GM21825 (cell line): ENCODE measurements around the gene PWWP2B.

ENCODE experiments used
- ATAC-seq: cut with Tn5 transposase; IDR thresholded peaks from one replicate; pipeline ENCODE4 v1.9.1; 2021; ENCODE audit warnings: mild to moderate bottlenecking, moderate library complexity; ENCODE audit not compliant: unreplicated experiment

The PWWP2B gene

GRCh38 chr10:132442636-132443035 is 45.6 kb downstream of the PWWP2B start:
- ATAC-seq, result no peak

GRCh38 chr10:132443605-132443982 is 46.6 kb downstream of the PWWP2B start:
- ATAC-seq, result no peak

DNA sequence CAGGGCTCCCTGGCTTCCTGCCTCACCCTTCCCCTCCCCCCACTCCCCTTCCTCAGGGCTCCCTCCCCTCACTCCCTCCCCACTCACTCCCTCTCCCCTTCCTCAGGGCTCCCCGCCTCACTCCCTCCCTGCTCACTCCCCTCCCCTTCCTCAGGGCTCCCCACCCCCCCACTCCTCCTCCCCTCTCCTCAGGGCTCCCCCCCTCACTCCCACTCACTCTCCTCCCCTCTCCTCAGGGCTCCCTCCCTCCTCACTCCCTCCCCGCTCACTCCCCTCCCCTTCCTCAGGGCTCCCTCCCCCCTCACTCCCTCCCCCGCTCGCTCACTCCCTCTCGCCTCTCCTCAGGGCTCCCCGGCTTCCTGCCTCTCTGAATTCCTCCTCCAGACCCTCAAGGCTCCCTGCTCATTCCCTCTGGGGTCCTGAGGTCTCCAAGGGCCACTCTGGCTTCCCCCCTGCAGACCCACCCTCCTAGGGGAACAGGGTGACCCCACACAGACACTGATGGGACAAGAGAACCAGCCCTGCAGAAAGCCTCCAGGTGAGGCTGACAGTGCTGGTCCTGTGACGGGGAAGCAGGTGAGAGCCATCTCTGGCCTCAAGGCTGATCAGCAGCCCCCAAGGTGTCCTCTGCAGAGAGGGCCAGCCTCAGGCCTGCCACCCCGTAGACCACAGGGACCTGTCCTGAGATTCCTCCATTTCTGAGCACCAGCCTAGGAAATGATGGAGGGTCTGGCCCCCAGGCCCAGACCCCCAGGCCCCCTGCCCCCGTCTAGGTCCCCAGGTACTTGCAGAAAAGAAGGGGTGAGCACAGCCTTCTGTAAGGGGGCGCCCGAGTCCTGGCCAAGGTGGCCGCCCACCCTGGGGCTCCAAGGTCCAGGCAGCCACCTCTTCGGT is 47.2 kb downstream of the PWWP2B start:
- ATAC-seq, result no peak

GRCh38 chr10:132444877-132445351 is 47.9 kb downstream of the PWWP2B start:
- no peak for ATAC-seq

- no peak for ATAC-seq
Observed at GRCh38 chr10:132445516-132446194, 48.7 kb downstream of the PWWP2B start.

- no peak for ATAC-seq
Observed at GRCh38 chr10:132446195-132446581, 49.2 kb downstream of the PWWP2B start.

- peak; percentile 47 for ATAC-seq
Observed at GRCh38 chr10:132446661-132447445, 49.9 kb downstream of the PWWP2B start.

DNA sequence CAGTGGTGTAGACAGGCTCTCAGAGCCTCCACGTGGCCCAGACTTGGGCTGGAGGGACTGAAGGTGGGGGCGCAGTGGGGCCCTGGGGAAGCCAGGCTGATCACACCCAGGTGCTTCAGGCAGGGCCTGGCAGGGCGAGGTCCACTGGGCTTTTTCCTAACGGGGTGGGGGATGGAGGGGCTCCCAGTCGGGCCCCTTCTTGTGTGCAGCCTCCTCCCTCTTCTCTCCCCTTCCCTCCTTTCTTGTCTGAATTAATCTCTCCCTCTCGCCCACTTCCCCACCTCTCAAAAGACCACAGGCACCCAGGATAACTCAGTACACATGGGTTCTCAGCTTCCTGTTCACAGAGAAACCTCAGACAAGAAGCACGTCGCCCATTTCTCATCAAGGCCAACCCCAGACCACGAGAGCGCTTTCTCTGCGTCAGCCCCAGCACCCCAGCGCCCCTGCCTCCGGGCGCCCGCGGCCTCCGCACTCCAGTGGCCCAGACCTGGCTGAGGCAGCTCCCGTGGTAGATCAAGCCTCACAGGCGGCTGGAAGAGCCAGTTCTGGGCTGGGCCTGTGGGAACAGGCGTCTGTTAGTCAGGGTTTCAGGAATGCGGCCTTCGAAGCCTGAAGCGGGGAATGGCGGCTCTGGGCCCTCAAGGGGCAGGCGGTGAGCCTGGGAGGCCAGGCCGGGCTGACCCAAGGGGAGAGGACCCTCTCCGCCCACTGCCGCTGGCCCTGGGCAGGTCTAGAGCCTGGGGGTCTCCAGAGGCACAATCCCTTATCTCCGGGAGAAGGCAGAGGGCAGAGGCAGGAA is 50.6 kb downstream of the PWWP2B start:
- no peak for ATAC-seq

- no peak for ATAC-seq
Observed at GRCh38 chr10:132448248-132448731, 51.3 kb downstream of the PWWP2B start.

GRCh38 chr10:132449051-132449810 is 52.2 kb downstream of the PWWP2B start:
- ATAC-seq, result no peak

DNA sequence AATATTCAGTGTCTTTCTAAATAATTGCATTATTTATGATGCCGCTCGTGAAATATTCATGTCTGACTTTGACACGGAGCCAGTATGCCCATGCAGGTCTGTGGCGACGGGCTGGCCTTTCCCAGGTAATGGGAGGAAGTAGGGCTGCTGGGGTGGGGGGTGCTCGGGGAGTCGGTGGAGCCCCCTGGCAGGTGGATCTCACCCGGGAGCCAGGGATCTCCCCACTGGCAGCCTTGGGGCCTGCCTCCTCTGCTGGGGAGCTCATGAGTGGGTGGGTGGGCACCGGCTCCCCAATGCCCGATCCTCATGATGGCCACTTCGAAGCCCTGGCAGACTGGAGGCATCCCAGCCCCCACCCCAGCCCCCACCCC is 52.8 kb downstream of the PWWP2B start:
- ATAC-seq, result no peak

DNA sequence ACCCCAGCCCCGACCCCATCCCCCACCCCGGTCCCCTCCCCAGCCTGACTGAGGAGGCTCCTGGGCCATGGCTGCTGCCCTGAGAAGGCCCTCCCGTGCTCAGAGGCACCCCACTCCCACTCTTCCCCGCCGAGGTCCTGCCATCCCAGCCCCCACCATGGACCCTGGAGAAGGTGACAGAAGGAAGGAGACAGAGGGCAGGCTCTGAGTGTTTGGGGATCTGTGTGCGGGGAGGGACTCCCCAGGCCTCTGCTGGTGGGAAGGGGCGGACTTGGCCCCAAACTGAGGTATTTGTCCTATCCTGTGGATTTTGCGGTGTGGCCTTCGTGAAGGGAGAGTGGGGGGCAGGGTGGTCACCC is 53.4 kb downstream of the PWWP2B start:
- no peak for ATAC-seq

- no peak for ATAC-seq
Observed at GRCh38 chr10:132450825-132451505, 54.0 kb downstream of the PWWP2B start.

DNA sequence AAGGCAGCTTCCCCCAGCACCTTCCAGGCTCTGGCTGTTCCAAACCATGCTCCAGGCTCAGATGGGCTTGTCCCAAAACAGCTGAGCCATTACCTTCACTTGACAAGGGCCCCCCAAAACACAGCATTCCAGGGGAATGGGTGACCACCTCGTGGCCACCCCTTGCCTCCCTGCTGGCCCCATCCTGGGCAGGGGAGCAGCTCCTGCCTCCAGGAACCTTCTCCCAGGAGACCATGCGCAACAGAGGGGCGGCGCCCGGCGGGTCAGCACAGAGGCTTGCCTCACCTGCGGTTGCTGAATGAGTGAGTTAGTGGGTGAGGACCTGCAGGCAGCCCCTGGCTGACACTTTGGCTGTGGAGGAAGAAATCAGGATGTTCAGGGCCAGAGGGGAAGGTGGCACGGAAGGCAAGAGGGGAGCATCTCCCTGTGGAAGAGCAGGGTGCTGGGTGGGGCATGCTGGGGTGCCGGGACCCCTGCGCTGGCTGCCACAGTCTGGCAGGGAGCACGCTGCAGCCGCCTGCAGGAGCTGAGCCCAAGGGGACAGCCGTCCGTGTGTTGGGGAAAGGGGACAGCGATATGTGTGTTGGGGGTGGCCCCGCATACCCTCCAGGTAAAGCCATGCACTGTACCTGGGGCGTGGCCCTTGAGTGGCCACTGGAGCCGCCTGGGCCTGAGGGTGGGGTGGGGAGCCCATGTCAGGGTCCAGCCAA is 54.7 kb downstream of the PWWP2B start:
- no peak for ATAC-seq

DNA sequence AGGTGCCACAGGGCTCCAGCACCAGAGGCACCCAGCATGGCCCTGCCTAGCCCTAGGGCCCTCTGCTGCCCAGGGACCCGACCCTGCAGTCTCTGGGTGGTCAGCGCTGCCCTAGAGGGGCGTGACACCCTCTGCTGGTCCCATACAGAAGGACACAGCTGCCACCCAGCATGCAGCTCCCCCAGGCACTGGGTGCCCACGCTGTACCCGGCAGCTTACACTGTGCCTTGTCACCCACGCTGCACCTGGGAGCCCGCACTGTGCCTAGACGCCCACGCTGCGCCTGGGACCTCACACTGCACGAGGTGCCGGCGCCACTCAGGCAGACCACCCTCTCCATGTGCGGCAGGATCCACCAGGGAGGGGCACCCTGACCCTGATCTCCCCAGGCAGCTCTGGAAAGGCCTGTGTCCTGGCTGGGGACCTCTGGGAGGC is 55.2 kb downstream of the PWWP2B start:
- no peak for ATAC-seq

GRCh38 chr10:132452651-132453469 is 55.9 kb downstream of the PWWP2B start:
- peak; percentile 63 for ATAC-seq

- ATAC-seq, result no peak
Observed at GRCh38 chr10:132453470-132453861, 56.5 kb downstream of the PWWP2B start.
